Measurements from ENCODE around the gene C1orf185.
"Not testable (repeated sequence)": the region's sequence is repeated elsewhere in the genome, so short reads cannot be mapped to it uniquely, and the experiment has no call there.

Gene C1orf185

GRCh38 chr1:51101976-51102375 is at the start of gene C1orf185:
C1orf185 (plus strand) TSS chr1:51102228; CDS start chr1:51102234, 6 bp downstream.
- no peak for DNase-seq (ENCODE audit: low spot score)

DNA sequence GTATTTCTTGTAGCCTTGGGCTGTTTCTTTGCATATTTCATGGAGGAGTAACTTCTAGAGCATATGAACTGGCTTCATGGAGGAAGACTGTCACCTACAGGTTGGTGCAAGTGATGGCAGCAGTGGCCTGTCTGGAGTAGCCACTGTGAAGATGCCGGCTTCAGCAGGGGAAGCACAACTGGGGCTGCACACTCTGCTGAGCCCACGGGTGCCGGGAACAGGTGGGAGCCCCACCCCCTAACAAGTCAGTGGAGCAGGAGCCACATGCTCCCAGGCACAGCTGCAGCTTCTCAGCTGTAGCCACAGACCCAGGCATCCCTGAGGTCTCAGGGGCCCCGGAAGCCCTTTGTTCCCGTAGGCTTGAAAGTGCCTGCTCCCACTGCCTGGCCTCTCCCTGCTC is 43.2 kb upstream of the C1orf185 start:
- DNase-seq (ENCODE audit: low spot score), result peak; percentile 33

- no peak for DNase-seq (ENCODE audit: low spot score)
These were observed 40.7 kb upstream of the C1orf185 start for GRCh38 chr1:51061231-51061918.

- DNase-seq (ENCODE audit: low spot score), result no peak
These were observed 38.9 kb upstream of the C1orf185 start for GRCh38 chr1:51063121-51063520.

- DNase-seq (ENCODE audit: low spot score), result no peak
These were observed 32.0 kb upstream of the C1orf185 start for GRCh38 chr1:51070011-51070410.

- no peak for DNase-seq (ENCODE audit: low spot score)
These were observed 31.4 kb upstream of the C1orf185 start for GRCh38 chr1:51070640-51071039.

DNA sequence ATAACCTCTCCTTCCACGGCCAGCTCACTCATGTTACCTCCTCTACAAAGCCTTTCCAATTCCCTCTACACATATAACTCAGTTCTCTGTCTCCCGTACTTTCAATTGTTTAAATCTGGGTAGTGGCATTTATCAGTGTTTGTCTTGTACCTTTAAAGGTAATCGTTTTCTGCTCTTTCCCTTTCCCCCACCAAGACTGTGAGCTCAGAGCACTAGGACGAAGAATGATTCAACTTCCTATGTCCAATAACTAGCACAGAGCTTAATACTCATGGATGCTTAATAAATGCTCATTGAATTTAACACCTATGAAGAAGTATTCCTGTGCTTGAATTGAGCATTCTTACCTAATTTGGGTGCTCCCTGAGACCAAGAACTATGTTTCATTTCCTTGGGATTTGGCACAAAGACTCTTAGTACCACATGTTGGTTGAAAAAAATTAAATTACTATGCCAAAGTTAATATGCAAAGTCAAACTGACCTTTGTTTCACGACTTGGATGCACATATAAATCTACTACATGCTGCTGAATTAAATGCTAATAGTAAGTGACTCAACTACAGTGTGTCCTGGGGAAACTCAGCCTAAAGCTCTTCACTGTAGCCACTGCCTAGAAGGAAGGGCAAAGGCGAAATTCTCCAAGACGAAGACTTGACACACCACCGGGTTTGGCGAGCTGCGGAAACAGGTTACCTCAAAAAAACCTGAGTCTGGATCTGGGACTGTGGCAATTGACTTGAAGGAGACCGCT is 30.6 kb upstream of the C1orf185 start:
- no peak for DNase-seq (ENCODE audit: low spot score)

GRCh38 chr1:51072043-51072439 is 30.0 kb upstream of the C1orf185 start:
- DNase-seq (ENCODE audit: low spot score), result no peak

DNA sequence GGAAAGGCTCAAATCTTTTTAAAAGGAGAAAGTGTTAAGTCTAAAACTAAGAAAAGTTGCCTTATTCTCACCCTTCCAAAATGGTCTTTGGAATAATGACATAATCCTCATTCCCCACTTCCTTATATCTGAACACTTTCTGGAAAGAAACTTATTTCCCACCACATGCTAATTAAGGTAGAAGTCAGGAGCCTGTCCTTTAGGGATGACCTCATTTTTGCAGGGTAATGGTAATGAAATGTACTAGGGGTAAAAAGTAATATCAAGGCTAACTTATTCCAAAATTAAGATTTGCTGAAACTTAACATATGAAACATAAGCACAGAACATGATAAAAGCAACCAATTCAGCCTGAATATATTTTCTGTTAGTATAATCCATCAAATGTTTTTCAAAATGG is 29.4 kb upstream of the C1orf185 start:
- DNase-seq (ENCODE audit: low spot score), result no peak

GRCh38 chr1:51073456-51073855 is 28.6 kb upstream of the C1orf185 start:
- DNase-seq (ENCODE audit: low spot score), result no peak

DNA sequence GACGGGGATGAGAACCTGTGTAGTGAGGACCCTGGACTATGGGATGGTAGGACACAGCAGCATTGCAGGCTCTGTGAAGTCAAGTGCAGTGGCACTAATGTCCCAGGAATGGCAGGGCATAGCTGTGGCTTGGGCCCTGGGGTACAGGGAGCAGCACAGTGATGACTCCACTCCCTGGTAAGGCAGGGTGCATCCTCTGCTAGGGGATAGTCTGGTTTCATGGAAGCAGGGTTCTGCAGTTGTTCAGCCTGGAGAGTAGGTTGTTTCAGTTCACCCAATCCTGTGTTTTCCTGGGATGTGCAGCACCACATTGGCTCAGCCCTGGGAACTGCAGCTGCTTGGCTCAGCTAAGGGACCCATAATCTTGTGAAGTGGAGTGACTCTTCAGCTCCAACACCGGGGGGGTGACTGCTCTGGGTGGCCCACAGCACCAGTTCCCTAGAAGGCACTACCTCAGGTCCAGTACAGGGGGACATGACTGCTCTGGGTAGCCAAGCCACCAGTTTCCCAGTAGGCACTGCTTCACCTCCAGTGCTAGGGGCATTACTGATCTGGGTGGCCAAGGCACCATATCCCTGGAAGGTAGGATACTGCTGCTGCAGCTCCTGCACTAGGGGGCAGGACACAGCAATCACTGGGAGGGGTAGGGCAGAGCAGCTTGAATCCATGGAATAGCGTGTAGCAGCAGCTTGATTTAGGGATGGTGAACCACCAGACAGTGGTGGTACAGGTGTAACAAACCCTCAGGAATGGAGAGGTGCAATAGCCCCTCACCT is 15.3 kb upstream of the C1orf185 start:
- DNase-seq (ENCODE audit: low spot score), result no peak

GRCh38 chr1:51088474-51088873 is 13.6 kb upstream of the C1orf185 start:
- DNase-seq (ENCODE audit: low spot score), result no peak

DNA sequence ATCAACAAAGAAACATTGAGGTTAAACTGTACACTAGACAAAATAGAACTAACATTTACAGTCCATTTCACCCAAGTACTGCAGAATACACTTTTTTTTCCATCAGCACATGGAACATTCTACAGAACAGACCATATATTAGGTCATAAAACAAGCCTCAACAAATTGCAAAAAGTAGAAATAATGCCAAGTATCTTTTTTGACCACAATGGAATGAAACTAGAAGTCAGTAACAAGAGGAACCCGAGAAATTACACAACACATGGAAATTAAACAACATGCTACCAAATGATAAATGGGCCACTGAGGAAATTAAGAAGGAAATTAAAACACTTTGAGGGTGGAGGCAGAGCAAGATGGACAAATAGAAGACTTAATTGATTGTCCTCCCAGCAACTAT is 8.4 kb upstream of the C1orf185 start:
- no peak for DNase-seq (ENCODE audit: low spot score)

DNA sequence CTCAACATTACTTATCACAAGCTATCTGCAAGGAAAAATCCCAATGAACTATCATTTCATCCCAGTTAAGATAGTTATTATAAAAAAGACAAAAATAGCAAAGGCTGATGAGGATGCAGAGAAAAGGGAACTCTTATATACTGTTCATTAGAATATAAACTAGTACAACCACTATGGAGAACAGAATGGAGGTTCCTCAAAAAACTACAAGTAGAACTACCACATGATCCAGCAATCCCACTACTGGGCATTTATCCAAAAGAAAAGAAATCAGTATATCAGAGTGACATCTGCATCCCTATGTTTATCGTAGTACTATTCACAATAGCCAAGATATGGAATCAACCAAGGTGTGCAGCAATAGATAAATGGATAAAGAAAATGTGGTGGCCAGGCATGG is 4.9 kb upstream of the C1orf185 start:
- DNase-seq (ENCODE audit: low spot score), result no peak

GRCh38 chr1:51100264-51100880 is 1.7 kb upstream of the C1orf185 start:
- DNase-seq (ENCODE audit: low spot score), result no peak

GRCh38 chr1:51114137-51114536 is 12.1 kb downstream of the C1orf185 start:
- no peak for DNase-seq (ENCODE audit: low spot score)

GRCh38 chr1:51115714-51116404 is 13.8 kb downstream of the C1orf185 start:
- DNase-seq (ENCODE audit: low spot score), result no peak

GRCh38 chr1:51119331-51119730 is 17.3 kb downstream of the C1orf185 start:
- DNase-seq (ENCODE audit: low spot score), result no peak

DNA sequence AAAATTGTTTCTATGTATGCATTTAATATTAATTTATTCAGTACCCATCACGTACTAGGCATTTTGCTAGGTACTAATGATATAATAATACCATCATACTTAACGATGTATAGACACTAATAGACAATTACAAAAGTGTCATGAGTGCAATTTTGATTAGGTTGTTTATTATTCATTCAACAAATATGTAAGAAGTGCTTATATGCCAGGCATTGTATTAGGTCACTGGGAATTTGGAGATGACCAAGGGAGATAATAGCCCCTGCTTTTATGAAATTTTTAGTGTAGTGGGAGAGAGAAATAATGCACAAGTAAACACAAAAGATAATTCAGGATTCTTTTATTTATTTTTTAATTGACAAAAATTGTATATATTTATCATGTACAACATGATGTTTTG is 18.6 kb downstream of the C1orf185 start:
- DNase-seq (ENCODE audit: low spot score), result no peak

- not testable (repeated sequence) for DNase-seq (ENCODE audit: low spot score)
These were observed 25.1 kb downstream of the C1orf185 start for GRCh38 chr1:51127152-51127551.

DNA sequence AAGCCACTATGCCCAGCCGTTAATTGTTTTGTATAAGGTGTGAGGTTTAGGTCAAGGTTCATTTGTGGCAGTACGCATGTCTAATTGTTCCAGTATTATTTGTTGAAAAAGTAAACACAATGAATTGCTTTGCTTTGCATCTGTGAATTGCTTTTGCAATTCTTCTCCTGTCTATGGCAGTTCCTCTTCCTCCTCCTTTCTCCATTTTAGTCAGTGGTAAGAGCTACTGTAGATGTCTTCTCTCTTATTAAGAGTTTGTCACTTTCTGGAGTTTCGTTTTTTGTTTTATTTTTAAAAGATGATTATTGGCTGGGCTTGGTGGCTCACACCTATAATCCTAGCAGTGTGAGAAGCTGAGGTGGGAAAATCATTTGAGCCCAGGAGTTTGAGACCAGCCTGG is 29.2 kb downstream of the C1orf185 start:
- no peak for DNase-seq (ENCODE audit: low spot score)

DNA sequence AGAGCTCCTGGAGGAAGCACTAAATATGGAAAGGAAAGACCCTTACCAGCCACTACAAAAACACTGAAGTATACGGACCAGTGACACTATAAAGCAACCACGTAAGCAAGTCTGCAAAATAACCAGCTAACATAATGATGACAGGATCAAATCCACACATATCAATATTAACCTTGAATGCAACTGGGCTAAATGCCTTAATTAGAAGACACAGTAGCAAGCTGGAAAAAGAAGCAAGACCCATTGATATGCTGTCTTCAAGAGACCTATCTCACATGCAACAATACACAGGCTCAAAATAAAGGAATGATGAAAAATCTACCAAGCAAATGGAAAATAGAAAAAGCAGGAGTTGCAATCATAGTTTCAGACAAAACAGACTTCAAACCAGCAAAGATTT is 31.0 kb downstream of the C1orf185 start:
- DNase-seq (ENCODE audit: low spot score), result no peak
